Adrenal gland (tissue), 12 donors: ENCODE results near the gene MNT. TPM values are rescaled to one million over a fixed set of nuclear protein-coding genes. Genes with fewer than 3 reads are reported as not detected.

Experiments
- DNase-seq, 7 donors: peaks; one replicate each; pipeline ENCODE4 v3.0.0-alpha.2; 2019 to 2020
- H3K27ac ChIP-seq, 5 donors: fragments of 200-600 bp; sonication (generic) in 4 of 5; 1 replicate in 3 of 5; 2 replicates in 2 of 5; pipeline versions ENCODE4 v1.5.1 to v1.8.0; 2016 to 2020; ENCODE audit warnings: mild to moderate bottlenecking in 1 of 5
- H3K27me3 ChIP-seq: fragments of 200-600 bp; 2 replicates; pipeline ENCODE4 v1.8.0; 2021
- H3K36me3 ChIP-seq, 2 donors: fragments of 200-600 bp; replicated peaks in 1 of 2; 1 replicate in 1 of 2; 2 replicates in 1 of 2; pipeline versions ENCODE4 v1.5.1 to v1.8.0; 2018 to 2022
- H3K4me1 ChIP-seq, 2 donors: fragments of 200-600 bp; replicated peaks in 1 of 2; 1 replicate in 1 of 2; 2 replicates in 1 of 2; pipeline versions ENCODE4 v1.5.1 to v1.8.0; 2018 to 2021
- H3K4me3 ChIP-seq, 4 donors: fragments of 200-600 bp; sonication (generic) in 3 of 4; one replicate each; pipeline ENCODE4 v1.5.1; 2016 to 2018
- H3K9me3 ChIP-seq, 3 donors: fragments of 200-600 bp; sonication (generic) in 1 of 3; replicated peaks in 1 of 3; 1 replicate in 2 of 3; 2 replicates in 1 of 3; pipeline versions ENCODE4 v1.5.1 to v1.8.0; 2016 to 2021
- POLR2A ChIP-seq, 2 donors: fragments of 450-650 bp; IDR thresholded peaks; one replicate each; pipeline ENCODE4 v1.6.1; 2017; ENCODE audit warnings: antibody characterized with exemption in 2 of 2, mild to moderate bottlenecking in 2 of 2, moderate library complexity in 1 of 2
- WGBS, 4 donors: extraction: QIAGEN DNeasy Blood & Tissue Kit in 2 of 4; methylation state at CpG; one replicate each; pipeline versions ENCODE4 v1.1.5 to v1.1.7; 2013 to 2017; 5-methylcytosine and 5-hydroxymethylcytosine counted together
- intact Hi-C, 2 donors: fragments of 100-400 bp; cut with DNase I; formaldehyde crosslinking; loops; one replicate each; pipeline versions ENCODE4 v1.14.1 to v1.15.0; 2022 to 2023
- polyA plus RNA-seq, 3 donors: library from polyadenylated mRNA; stranded (reverse); fragments of 200-250 nt in 2 of 3; fragments of 350-450 nt in 1 of 3; fragmentation: Illumina TruSeq in 1 of 3; extraction: RNeasy Lipid Tissue Mini Kit (QIAGEN cat#74804) in 1 of 3; gene quantifications; one replicate each; pipeline ENCODE4 v1.2.3, GENCODE V29; 2013 to 2014
- small RNA-seq, 2 donors: library from RNA; depleted of rRNA; stranded (forward); fragments of <200 nt; gene quantifications; one replicate each; pipeline ENCODE3, GENCODE V24; 2016
- total RNA-seq, 9 donors: library from RNA; depleted of rRNA in 4 of 9; stranded (reverse); fragments of >200 nt in 4 of 9; fragments of 120-200 nt in 1 of 9; fragmentation: NEBNext Ultra II Directional in 1 of 9; extraction: Animal tissue kit (Norgen Biotek cat#: 25700) in 1 of 9; gene quantifications; one replicate each; pipeline versions ENCODE4 v1.1.0 to v1.2.4, GENCODE V29; 2013 to 2023
- TF ChIP-seq, protein P1 (sequence below), 6 experiments: fragments of 450-650 bp in 4 of 6; fragments of 200-600 bp in 2 of 6; sonication (generic) in 1 of 6; IDR thresholded peaks; 1 replicate in 5 of 6; 2 replicates in 1 of 6; pipeline versions ENCODE4 v1.5.1 to v1.8.0; 2016 to 2021; ENCODE audit warnings: antibody characterized with exemption in 6 of 6, mild to moderate bottlenecking in 2 of 6, moderate library complexity in 1 of 6
- donor health status: healthy with polysubstance abuse.
- donor health status: Bipolar disorder and iron deficiency.
- donor health status: DM: yes; HTN: yes; CAD: no.
- donor health status: DM: no; HTN: no; CAD: no.
- donor health status: DM: no; HTN: no; CAD: no.
- donor health status: DM: yes; HTN: yes; CAD: no.

MNT gene
- total and polyA plus RNA-seq, 12 donors: 3.5 to 43.9 (median 19.6) TPM

GRCh38 chr17:2335726-2336214 lies 65.1 kb downstream of the MNT start:
- Histone ChIP-seq H3K27ac (peak overlapping the region in 2 of 5 donors; percentile 86 to 94), H3K9me3 (no peaks in the 10 kb centered on the region), H3K4me1 (peaks cover 12 to 13% of the 10 kb centered on the region in 2 donors), H3K27me3 (no peaks in the 10 kb centered on the region), H3K4me3 (peak overlapping the region; percentile 43 to 99 (median 74)), H3K36me3 (peaks cover 0 to 45% of the 10 kb centered on the region in 2 donors)
- DNase-seq: peak in 3 of 7 donors; percentile 16 to 60 (median 19)
- TF ChIP-seq, protein P1, sequence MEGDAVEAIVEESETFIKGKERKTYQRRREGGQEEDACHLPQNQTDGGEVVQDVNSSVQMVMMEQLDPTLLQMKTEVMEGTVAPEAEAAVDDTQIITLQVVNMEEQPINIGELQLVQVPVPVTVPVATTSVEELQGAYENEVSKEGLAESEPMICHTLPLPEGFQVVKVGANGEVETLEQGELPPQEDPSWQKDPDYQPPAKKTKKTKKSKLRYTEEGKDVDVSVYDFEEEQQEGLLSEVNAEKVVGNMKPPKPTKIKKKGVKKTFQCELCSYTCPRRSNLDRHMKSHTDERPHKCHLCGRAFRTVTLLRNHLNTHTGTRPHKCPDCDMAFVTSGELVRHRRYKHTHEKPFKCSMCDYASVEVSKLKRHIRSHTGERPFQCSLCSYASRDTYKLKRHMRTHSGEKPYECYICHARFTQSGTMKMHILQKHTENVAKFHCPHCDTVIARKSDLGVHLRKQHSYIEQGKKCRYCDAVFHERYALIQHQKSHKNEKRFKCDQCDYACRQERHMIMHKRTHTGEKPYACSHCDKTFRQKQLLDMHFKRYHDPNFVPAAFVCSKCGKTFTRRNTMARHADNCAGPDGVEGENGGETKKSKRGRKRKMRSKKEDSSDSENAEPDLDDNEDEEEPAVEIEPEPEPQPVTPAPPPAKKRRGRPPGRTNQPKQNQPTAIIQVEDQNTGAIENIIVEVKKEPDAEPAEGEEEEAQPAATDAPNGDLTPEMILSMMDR (IDR thresholded peaks at IDR 0.05): no peak
- TF ChIP-seq POLR2A (IDR thresholded peaks at IDR 0.05): no peak
- WGBS, 4 donors: 1 to 3% (median 2%) methylated on average over 14 to 17 of the region's 17 CpGs
- intact Hi-C loops: no loop called here

Small RNAs within 50 kb of the gene (small RNA-seq; reads per million reads assigned to genes)
- 0 reads per million in 2 donors for gene AC006435.3
- gene AC006435.4: 0 reads per million in 2 donors

Other genes starting within 250 kb of the MNT start
- gene SMG6, start 97.3 kb downstream of the MNT start, total RNA-seq: 10 to 100 TPM; 15.9 to 85.1 (median 44.0) TPM
- 10 to 100 TPM; 37.6 to 46.3 (median 44.0) TPM for gene SMG6, start 97.3 kb downstream of the MNT start, polyA plus RNA-seq
- gene SRR, start 97.1 kb downstream of the MNT start, total RNA-seq: 10 to 100 TPM in 8 of 9 donors, 1 to 10 TPM in 1; 9.3 to 58.6 (median 18.2) TPM
- 10 to 100 TPM in 1 of 3 donors, 1 to 10 TPM in 2; 3.8 to 18.0 (median 4.3) TPM for gene SRR, start 97.1 kb downstream of the MNT start, polyA plus RNA-seq
- gene TSR1, start 64.6 kb downstream of the MNT start, total RNA-seq: 10 to 100 TPM; 19.7 to 74.6 (median 26.5) TPM
- 10 to 100 TPM; 12.7 to 29.7 (median 13.6) TPM for gene TSR1, start 64.6 kb downstream of the MNT start, polyA plus RNA-seq
- 10 to 100 TPM; 31.3 to 71.8 (median 47.6) TPM for gene SGSM2, start 63.6 kb downstream of the MNT start, total RNA-seq
- gene SGSM2, start 63.6 kb downstream of the MNT start, polyA plus RNA-seq: 100 to 1,000 TPM in 2 of 3 donors, 10 to 100 TPM in 1; 16.3 to 393 (median 175) TPM
- gene METTL16, start 110.8 kb upstream of the MNT start, total RNA-seq: 10 to 100 TPM; 15.3 to 94.7 (median 32.6) TPM
- gene METTL16, start 110.8 kb upstream of the MNT start, polyA plus RNA-seq: 10 to 100 TPM; 27.2 to 36.2 (median 33.9) TPM
- gene PAFAH1B1, start 192.6 kb upstream of the MNT start, total RNA-seq: 100 to 1,000 TPM in 4 of 9 donors, 10 to 100 TPM in 5; 61.7 to 166 (median 99.1) TPM
- gene PAFAH1B1, start 192.6 kb upstream of the MNT start, polyA plus RNA-seq: 100 to 1,000 TPM in 1 of 3 donors, 10 to 100 TPM in 2; 42.4 to 135 (median 50.8) TPM